Osteocyte (in vitro differentiated cells): Measurements from ENCODE around the gene LHX4. TPM values are rescaled to one million over a fixed set of nuclear protein-coding genes. Genes with fewer than 3 reads are reported as not detected.

ENCODE experiments used
- DNase-seq: peaks from one replicate; pipeline ENCODE4 v3.0.0; 2021; ENCODE audit warnings: mixed read lengths; ENCODE audit not compliant: unreplicated experiment; ENCODE audit errors: extremely low spot score
- H3K27ac Mint-ChIP-seq: one replicate; pipeline ENCODE4 v1.8.0; 2021; ENCODE audit warnings: mild to moderate bottlenecking, mixed read lengths; ENCODE audit not compliant: unreplicated experiment
- H3K27me3 Mint-ChIP-seq: one replicate; pipeline ENCODE4 v1.8.0; 2021; ENCODE audit warnings: mixed read lengths; ENCODE audit not compliant: unreplicated experiment
- H3K36me3 Mint-ChIP-seq: one replicate; pipeline ENCODE4 v1.8.0; 2021; ENCODE audit warnings: mixed read lengths; ENCODE audit not compliant: unreplicated experiment
- H3K4me1 Mint-ChIP-seq: one replicate; pipeline ENCODE4 v1.8.0; 2021; ENCODE audit warnings: mixed read lengths; ENCODE audit not compliant: unreplicated experiment
- H3K4me3 Mint-ChIP-seq: one replicate; pipeline ENCODE4 v1.8.0; 2021; ENCODE audit warnings: mild to moderate bottlenecking, moderate library complexity, mixed read lengths; ENCODE audit not compliant: unreplicated experiment
- H3K9me3 Mint-ChIP-seq: one replicate; pipeline ENCODE4 v1.8.0; 2021; ENCODE audit warnings: mixed read lengths; ENCODE audit not compliant: unreplicated experiment
- CTCF ChIP-seq: fragments of 200-600 bp; sonication (generic); IDR thresholded peaks from 2 replicates; pipeline ENCODE4 v1.5.0; 2021; ENCODE audit warnings: antibody characterized with exemption, mild to moderate bottlenecking, moderate library complexity
- total RNA-seq: library from RNA; stranded (reverse); gene quantifications from 2 replicates; pipeline ENCODE4 v1.2.1, GENCODE V29; 2021

LHX4 gene
- total RNA-seq, 1 donor from 2014 or later, result 0.70 TPM

- no peaks in the 10 kb centered on the region for H3K9me3 Mint-ChIP-seq
- no peak for TF ChIP-seq CTCF
- H3K4me1 Mint-ChIP-seq, result peaks cover 4% of the 10 kb centered on the region
- H3K4me3 Mint-ChIP-seq, result no peak overlapping the region
- no peaks in the 10 kb centered on the region for H3K36me3 Mint-ChIP-seq
- H3K27ac Mint-ChIP-seq, result no peak overlapping the region
- no peaks in the 10 kb centered on the region for H3K27me3 Mint-ChIP-seq
- DNase-seq, result no peak
These were observed 24.8 kb downstream of the LHX4 start for GRCh38 chr1:180254854-180255253.

- H3K4me1 Mint-ChIP-seq, result no peaks in the 10 kb centered on the region
- no peaks in the 10 kb centered on the region for H3K9me3 Mint-ChIP-seq
- no peaks in the 10 kb centered on the region for H3K36me3 Mint-ChIP-seq
- no peak for TF ChIP-seq CTCF
- H3K27me3 Mint-ChIP-seq, result no peaks in the 10 kb centered on the region
- no peak for DNase-seq
- H3K27ac Mint-ChIP-seq, result no peak overlapping the region
- no peak overlapping the region for H3K4me3 Mint-ChIP-seq
These were observed 25.7 kb downstream of the LHX4 start for GRCh38 chr1:180255536-180256340.

- no peak for TF ChIP-seq CTCF
- H3K27me3 Mint-ChIP-seq, result peaks cover 2% of the 10 kb centered on the region
- H3K4me1 Mint-ChIP-seq, result no peaks in the 10 kb centered on the region
- DNase-seq, result no peak
- H3K4me3 Mint-ChIP-seq, result no peak overlapping the region
- no peaks in the 10 kb centered on the region for H3K36me3 Mint-ChIP-seq
- no peaks in the 10 kb centered on the region for H3K9me3 Mint-ChIP-seq
- H3K27ac Mint-ChIP-seq, result no peak overlapping the region
These were observed 26.4 kb downstream of the LHX4 start for GRCh38 chr1:180256341-180257027.

- H3K4me3 Mint-ChIP-seq, result no peak overlapping the region
- H3K36me3 Mint-ChIP-seq, result no peaks in the 10 kb centered on the region
- no peaks in the 10 kb centered on the region for H3K4me1 Mint-ChIP-seq
- no peak for DNase-seq
- peaks cover 2% of the 10 kb centered on the region for H3K27me3 Mint-ChIP-seq
- H3K27ac Mint-ChIP-seq, result no peak overlapping the region
- no peak for TF ChIP-seq CTCF
- no peaks in the 10 kb centered on the region for H3K9me3 Mint-ChIP-seq
These were observed 26.9 kb downstream of the LHX4 start for GRCh38 chr1:180257028-180257386.

GRCh38 chr1:180257486-180257885 lies 27.4 kb downstream of the LHX4 start:
- Mint-ChIP-seq H3K27me3 (peaks cover 2% of the 10 kb centered on the region), H3K36me3 (no peaks in the 10 kb centered on the region), H3K4me3 (no peak overlapping the region), H3K9me3 (no peaks in the 10 kb centered on the region), H3K4me1 (peaks cover 3% of the 10 kb centered on the region), H3K27ac (no peak overlapping the region)
- no peak for DNase-seq
- TF ChIP-seq CTCF, result no peak
